ENCODE measurements around the gene SLC25A15.

The SLC25A15 gene

DNA sequence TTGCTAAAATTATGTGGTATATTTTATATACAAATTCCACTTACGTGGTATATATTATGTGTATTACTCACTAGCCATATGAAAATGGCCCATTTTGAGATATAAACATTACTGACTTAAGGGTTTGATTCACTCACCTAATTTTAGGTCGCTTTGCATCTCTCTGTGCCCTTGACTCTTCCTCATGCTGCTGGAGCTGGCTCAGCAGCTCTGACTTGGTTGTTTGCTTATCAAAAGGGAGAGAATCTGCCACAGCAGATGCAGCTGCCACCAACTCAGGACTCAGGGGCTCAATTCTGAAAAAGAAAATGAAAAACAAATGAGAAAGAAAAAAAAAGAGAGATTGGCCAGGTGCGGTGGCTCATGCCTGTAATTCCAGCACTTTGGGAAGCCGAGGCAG, 30.6 kb upstream of the SLC25A15 start (continued):
- no peak for TF ChIP-seq ZFP3 (CRISPR knock-in tag; IDR thresholded peaks at IDR 0.05)

DNA sequence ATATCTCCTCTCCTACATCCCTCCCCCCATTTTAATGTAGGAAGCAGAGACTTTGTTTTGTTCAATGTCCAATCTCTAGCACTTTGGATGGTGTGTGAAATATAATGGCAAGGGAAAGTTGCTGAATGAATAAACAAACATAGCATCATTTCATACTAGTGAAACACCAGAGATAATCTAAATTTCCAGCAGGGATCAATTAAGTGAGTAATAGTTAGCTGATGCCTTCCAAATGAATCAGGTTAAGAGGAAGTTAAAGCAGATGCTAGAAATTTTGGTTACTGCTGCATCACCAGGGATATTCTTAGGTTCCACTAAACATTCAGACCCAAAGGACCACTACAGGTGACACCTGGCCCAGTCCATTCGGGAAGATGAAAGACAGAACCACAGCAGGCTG, 26.6 kb upstream of the SLC25A15 start:
- no peak for ATAC-seq
- TF ChIP-seq OSR1 (CRISPR knock-in tag; IDR thresholded peaks at IDR 0.05) (no peak), GLIS3 (CRISPR knock-in tag; IDR thresholded peaks at IDR 0.05) (no peak), ESRRG (CRISPR knock-in tag; IDR thresholded peaks at IDR 0.05) (no peak), CSDC2 (CRISPR knock-in tag; IDR thresholded peaks at IDR 0.05) (no peak), ARNTL (CRISPR knock-in tag; IDR thresholded peaks at IDR 0.05; ENCODE audit: borderline replicate concordance, low read depth) (no peak), ZNF565 (CRISPR knock-in tag; conservative IDR thresholded peaks at IDR 0.05; ENCODE audit: low read depth) (no peak), ISL1 (CRISPR knock-in tag; IDR thresholded peaks at IDR 0.05) (no peak), ZFP30 (CRISPR knock-in tag; IDR thresholded peaks at IDR 0.05) (no peak), PPARA (CRISPR knock-in tag; IDR thresholded peaks at IDR 0.05; ENCODE audit: borderline replicate concordance) (no peak), ZNF70 (CRISPR knock-in tag; IDR thresholded peaks at IDR 0.05) (no peak), SNAI2 (CRISPR knock-in tag; IDR thresholded peaks at IDR 0.05) (no peak), BACH2 (CRISPR knock-in tag; IDR thresholded peaks at IDR 0.05; ENCODE audit: borderline replicate concordance) (no peak), TCF4 (CRISPR knock-in tag; IDR thresholded peaks at IDR 0.05; ENCODE audit: borderline replicate concordance) (no peak), TOX (CRISPR knock-in tag; IDR thresholded peaks at IDR 0.05; ENCODE audit: borderline replicate concordance) (no peak)
- TF ChIP-seq, protein P1, sequence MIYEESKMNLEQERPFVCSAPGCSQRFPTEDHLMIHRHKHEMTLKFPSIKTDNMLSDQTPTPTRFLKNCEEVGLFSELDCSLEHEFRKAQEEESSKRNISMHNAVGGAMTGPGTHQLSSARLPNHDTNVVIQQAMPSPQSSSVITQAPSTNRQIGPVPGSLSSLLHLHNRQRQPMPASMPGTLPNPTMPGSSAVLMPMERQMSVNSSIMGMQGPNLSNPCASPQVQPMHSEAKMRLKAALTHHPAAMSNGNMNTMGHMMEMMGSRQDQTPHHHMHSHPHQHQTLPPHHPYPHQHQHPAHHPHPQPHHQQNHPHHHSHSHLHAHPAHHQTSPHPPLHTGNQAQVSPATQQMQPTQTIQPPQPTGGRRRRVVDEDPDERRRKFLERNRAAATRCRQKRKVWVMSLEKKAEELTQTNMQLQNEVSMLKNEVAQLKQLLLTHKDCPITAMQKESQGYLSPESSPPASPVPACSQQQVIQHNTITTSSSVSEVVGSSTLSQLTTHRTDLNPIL (CRISPR knock-in tag; IDR thresholded peaks at IDR 0.05; ENCODE audit: low read depth) = no peak
- TF ChIP-seq, protein P2, sequence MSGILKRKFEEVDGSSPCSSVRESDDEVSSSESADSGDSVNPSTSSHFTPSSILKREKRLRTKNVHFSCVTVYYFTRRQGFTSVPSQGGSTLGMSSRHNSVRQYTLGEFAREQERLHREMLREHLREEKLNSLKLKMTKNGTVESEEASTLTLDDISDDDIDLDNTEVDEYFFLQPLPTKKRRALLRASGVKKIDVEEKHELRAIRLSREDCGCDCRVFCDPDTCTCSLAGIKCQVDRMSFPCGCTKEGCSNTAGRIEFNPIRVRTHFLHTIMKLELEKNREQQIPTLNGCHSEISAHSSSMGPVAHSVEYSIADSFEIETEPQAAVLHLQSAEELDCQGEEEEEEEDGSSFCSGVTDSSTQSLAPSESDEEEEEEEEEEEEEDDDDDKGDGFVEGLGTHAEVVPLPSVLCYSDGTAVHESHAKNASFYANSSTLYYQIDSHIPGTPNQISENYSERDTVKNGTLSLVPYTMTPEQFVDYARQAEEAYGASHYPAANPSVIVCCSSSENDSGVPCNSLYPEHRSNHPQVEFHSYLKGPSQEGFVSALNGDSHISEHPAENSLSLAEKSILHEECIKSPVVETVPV (CRISPR knock-in tag; IDR thresholded peaks at IDR 0.05) = no peak
- TF ChIP-seq, protein P3, sequence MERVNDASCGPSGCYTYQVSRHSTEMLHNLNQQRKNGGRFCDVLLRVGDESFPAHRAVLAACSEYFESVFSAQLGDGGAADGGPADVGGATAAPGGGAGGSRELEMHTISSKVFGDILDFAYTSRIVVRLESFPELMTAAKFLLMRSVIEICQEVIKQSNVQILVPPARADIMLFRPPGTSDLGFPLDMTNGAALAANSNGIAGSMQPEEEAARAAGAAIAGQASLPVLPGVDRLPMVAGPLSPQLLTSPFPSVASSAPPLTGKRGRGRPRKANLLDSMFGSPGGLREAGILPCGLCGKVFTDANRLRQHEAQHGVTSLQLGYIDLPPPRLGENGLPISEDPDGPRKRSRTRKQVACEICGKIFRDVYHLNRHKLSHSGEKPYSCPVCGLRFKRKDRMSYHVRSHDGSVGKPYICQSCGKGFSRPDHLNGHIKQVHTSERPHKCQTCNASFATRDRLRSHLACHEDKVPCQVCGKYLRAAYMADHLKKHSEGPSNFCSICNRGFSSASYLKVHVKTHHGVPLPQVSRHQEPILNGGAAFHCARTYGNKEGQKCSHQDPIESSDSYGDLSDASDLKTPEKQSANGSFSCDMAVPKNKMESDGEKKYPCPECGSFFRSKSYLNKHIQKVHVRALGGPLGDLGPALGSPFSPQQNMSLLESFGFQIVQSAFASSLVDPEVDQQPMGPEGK (CRISPR knock-in tag; IDR thresholded peaks at IDR 0.05; ENCODE audit: borderline replicate concordance) = no peak
- TF ChIP-seq, protein P4, sequence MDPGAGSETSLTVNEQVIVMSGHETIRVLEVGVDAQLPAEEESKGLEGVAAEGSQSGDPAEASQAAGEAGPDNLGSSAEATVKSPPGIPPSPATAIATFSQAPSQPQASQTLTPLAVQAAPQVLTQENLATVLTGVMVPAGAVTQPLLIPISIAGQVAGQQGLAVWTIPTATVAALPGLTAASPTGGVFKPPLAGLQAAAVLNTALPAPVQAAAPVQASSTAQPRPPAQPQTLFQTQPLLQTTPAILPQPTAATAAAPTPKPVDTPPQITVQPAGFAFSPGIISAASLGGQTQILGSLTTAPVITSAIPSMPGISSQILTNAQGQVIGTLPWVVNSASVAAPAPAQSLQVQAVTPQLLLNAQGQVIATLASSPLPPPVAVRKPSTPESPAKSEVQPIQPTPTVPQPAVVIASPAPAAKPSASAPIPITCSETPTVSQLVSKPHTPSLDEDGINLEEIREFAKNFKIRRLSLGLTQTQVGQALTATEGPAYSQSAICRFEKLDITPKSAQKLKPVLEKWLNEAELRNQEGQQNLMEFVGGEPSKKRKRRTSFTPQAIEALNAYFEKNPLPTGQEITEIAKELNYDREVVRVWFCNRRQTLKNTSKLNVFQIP (CRISPR knock-in tag; IDR thresholded peaks at IDR 0.05; ENCODE audit: borderline replicate concordance, low read depth) = no peak

DNA sequence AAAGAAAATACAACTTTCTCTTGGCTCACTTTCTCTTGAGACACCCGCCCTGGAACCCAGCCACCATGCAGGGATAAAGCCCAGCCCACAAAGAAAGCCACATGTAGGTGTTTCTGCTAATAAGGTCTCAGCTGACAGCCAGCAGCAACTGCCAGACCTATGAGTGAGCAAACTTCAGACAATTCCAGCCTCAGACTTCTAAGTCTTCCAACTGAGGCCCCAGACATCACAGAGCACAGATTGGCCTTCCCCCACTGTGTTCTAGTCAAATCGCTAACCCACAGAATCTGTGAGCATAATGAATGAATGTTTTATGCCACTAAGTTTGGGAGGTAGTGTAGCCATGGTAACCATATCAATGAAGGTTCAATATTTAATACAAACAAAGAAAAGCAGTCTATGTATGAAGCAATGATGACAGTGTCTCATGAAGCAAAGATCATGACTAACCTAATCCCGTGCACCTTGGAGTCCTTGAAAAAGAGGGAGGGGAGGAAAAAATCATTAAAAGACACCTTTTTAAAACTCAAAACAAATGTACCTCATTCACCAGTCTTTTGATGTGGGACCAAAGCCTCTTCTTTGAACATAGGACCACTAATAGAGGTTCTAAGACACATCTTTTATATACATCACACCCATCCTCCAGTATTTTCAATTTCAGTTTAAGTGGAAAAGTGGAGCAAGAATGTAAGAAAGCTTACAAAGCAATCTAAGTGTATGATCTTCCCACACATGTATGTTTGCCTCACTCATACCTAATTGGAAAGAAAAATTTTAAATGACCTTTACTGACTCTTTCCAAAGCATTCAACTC, 24.6 kb upstream of the SLC25A15 start:
- ATAC-seq = no peak
- TF ChIP-seq RARB (CRISPR knock-in tag; IDR thresholded peaks at IDR 0.05) (no peak), TOX (CRISPR knock-in tag; IDR thresholded peaks at IDR 0.05; ENCODE audit: borderline replicate concordance) (no peak)

DNA sequence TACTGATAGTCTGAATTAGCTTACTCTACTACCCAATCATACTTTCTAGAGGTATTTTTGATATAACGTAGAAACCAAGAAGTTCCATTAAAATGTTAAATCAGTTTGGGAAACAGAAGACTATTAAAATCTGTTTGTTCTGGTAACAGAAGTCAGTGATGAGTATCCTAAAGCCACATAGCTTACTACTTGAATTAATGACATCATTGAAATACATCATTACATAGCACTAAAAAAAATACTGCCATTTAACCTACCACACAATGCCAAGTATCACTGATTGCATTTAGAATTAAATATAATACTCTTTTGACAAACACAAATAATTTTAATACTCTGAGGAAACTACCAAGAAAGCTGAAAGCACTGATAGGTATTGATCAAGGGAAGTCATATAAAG, 23.8 kb upstream of the SLC25A15 start:
- ATAC-seq = no peak
- TF ChIP-seq, protein P5, sequence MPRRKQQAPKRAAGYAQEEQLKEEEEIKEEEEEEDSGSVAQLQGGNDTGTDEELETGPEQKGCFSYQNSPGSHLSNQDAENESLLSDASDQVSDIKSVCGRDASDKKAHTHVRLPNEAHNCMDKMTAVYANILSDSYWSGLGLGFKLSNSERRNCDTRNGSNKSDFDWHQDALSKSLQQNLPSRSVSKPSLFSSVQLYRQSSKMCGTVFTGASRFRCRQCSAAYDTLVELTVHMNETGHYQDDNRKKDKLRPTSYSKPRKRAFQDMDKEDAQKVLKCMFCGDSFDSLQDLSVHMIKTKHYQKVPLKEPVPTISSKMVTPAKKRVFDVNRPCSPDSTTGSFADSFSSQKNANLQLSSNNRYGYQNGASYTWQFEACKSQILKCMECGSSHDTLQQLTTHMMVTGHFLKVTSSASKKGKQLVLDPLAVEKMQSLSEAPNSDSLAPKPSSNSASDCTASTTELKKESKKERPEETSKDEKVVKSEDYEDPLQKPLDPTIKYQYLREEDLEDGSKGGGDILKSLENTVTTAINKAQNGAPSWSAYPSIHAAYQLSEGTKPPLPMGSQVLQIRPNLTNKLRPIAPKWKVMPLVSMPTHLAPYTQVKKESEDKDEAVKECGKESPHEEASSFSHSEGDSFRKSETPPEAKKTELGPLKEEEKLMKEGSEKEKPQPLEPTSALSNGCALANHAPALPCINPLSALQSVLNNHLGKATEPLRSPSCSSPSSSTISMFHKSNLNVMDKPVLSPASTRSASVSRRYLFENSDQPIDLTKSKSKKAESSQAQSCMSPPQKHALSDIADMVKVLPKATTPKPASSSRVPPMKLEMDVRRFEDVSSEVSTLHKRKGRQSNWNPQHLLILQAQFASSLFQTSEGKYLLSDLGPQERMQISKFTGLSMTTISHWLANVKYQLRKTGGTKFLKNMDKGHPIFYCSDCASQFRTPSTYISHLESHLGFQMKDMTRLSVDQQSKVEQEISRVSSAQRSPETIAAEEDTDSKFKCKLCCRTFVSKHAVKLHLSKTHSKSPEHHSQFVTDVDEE (CRISPR knock-in tag; IDR thresholded peaks at IDR 0.05) = no peak
- TF ChIP-seq, protein P4 (CRISPR knock-in tag; IDR thresholded peaks at IDR 0.05; ENCODE audit: borderline replicate concordance, low read depth) = no peak
- no peak for TF ChIP-seq RARB (CRISPR knock-in tag; IDR thresholded peaks at IDR 0.05)
- no peak for TF ChIP-seq GLIS3 (CRISPR knock-in tag; IDR thresholded peaks at IDR 0.05)
- no peak for TF ChIP-seq CSDC2 (CRISPR knock-in tag; IDR thresholded peaks at IDR 0.05)
- TF ChIP-seq ARNTL (CRISPR knock-in tag; IDR thresholded peaks at IDR 0.05; ENCODE audit: borderline replicate concordance, low read depth) = no peak
- no peak for TF ChIP-seq ZNF70 (CRISPR knock-in tag; IDR thresholded peaks at IDR 0.05)
- no peak for TF ChIP-seq OSR1 (CRISPR knock-in tag; IDR thresholded peaks at IDR 0.05)
- TF ChIP-seq TOX (CRISPR knock-in tag; IDR thresholded peaks at IDR 0.05; ENCODE audit: borderline replicate concordance) = no peak
- TF ChIP-seq SNAI2 (CRISPR knock-in tag; IDR thresholded peaks at IDR 0.05) = no peak
- no peak for TF ChIP-seq PPARA (CRISPR knock-in tag; IDR thresholded peaks at IDR 0.05; ENCODE audit: borderline replicate concordance)
- TF ChIP-seq, protein P3 (CRISPR knock-in tag; IDR thresholded peaks at IDR 0.05; ENCODE audit: borderline replicate concordance) = no peak
- no peak for TF ChIP-seq ISL1 (CRISPR knock-in tag; IDR thresholded peaks at IDR 0.05)
- TF ChIP-seq TCF4 (CRISPR knock-in tag; IDR thresholded peaks at IDR 0.05; ENCODE audit: borderline replicate concordance) = no peak

Measured in SK-N-SH treated with all-trans-retinoic acid at 6 μM for 48 hours (cell line).